HepG2 (cell line): ENCODE data around the gene OBI1. TPM values are rescaled to one million over a fixed set of nuclear protein-coding genes. Genes with fewer than 3 reads are reported as not detected.

Experiments used
- ATAC-seq: fragments of 200-7000 bp; cut with Tn5 transposase; 3 replicates; pipeline ENCODE4 v1.9.1; 2020; ENCODE audit warnings: mild to moderate bottlenecking, moderate library complexity
- BruUV-seq: library from RNA; stranded (reverse); fragments of 400-500 nt; replicated peaks from 2 replicates; lab custom pipeline; 2021; lab: Mats Ljungman, UMichigan
- CTCF ChIA-PET: fragments of 300-600 bp; formaldehyde crosslinking; extraction: SDS; loops from one replicate; lab custom pipeline; 2021; ENCODE audit warnings: low total read pairs, inconsistent platforms, low intra/inter-chr PET ratio; lab: Yijun Ruan, JAX
- POLR2A ChIA-PET: fragments of 350-600 bp; sonication (Branson Sonifier 250); formaldehyde crosslinking; loops from one replicate; lab custom pipeline; 2020; ENCODE audit warnings: antibody characterized with exemption, inconsistent platforms; lab: Yijun Ruan, JAX
- DNase-seq: peaks from one replicate; pipeline ENCODE4 v3.0.0-alpha.2; 2015; ENCODE audit warnings: low spot score
- FAIRE-seq: peaks from 3 replicates; lab custom pipeline; 2011; peaks lifted over from hg19 to GRCh38; lab: Jason Lieb, UNC
- H2AFZ ChIP-seq: one replicate; pipeline ENCODE4 v1.6.1; 2011; ENCODE audit warnings: low read length, inconsistent platforms
- H3K27ac ChIP-seq: fragments of 300-600 bp; 3 replicates; pipeline ENCODE4 v1.8.0; 2011; ENCODE audit warnings: mixed run types, mild to moderate bottlenecking, mixed read lengths, low read length, inconsistent platforms; ENCODE audit not compliant: insufficient read depth; ENCODE audit errors: extremely low read length
- H3K27me3 ChIP-seq, 2 experiments: fragments of 200-600 bp in 1 of 2; 2 replicates in 1 of 2; 3 replicates in 1 of 2; pipeline versions ENCODE4 v1.6.0 to v1.8.0; 2011; ENCODE audit warnings: low read length in 2 of 2, mild to moderate bottlenecking in 2 of 2, moderate library complexity in 2 of 2, inconsistent platforms in 1 of 2; ENCODE audit not compliant: insufficient read depth in 2 of 2, control insufficient read depth in 1 of 2
- H3K36me3 ChIP-seq, 2 experiments: fragments of 200-600 bp in 1 of 2; replicated peaks in 1 of 2; 2 replicates in 1 of 2; 3 replicates in 1 of 2; pipeline versions ENCODE4 v1.5.1 to v1.8.0; 2011; ENCODE audit warnings: low read length in 2 of 2, inconsistent platforms in 1 of 2; ENCODE audit not compliant: insufficient read depth in 2 of 2, control insufficient read depth in 1 of 2
- H3K4me1 ChIP-seq: 2 replicates; pipeline ENCODE4 v1.5.1; 2012; ENCODE audit warnings: low read length, inconsistent platforms; ENCODE audit not compliant: insufficient read depth
- H3K4me2 ChIP-seq: 2 replicates; pipeline ENCODE4 v1.6.0; 2011; ENCODE audit warnings: low read depth, low read length, inconsistent platforms
- H3K4me3 ChIP-seq, 3 experiments: fragments of 200-600 bp in 1 of 3; sonication (generic), shearing (Covaris generic) in 1 of 3; replicated peaks in 1 of 3; 2 replicates each; pipeline ENCODE4 v1.5.1; 2011 to 2016; ENCODE audit warnings: low read length in 3 of 3, inconsistent platforms in 2 of 3, low read depth in 2 of 3, mild to moderate bottlenecking in 2 of 3, control low read depth in 1 of 3, mixed read lengths in 1 of 3; ENCODE audit not compliant: insufficient read depth in 1 of 3
- H3K79me2 ChIP-seq: one replicate; pipeline ENCODE4 v1.6.1; 2011; ENCODE audit warnings: low read length, inconsistent platforms; ENCODE audit not compliant: insufficient read depth
- H3K9ac ChIP-seq: 2 replicates; pipeline ENCODE4 v1.6.0; 2011; ENCODE audit warnings: mild to moderate bottlenecking, low read depth, low read length, inconsistent platforms; ENCODE audit not compliant: insufficient read depth
- H3K9me3 ChIP-seq: 2 replicates; pipeline ENCODE4 v1.5.1; 2012; ENCODE audit warnings: mild to moderate bottlenecking, low read length
- H4K20me1 ChIP-seq: 2 replicates; pipeline ENCODE4 v1.6.0; 2011; ENCODE audit warnings: inconsistent platforms, mild to moderate bottlenecking, low read length, moderate library complexity; ENCODE audit not compliant: insufficient read depth
- MLLT10 ChIP-seq: sonication (generic); formaldehyde crosslinking; IDR thresholded peaks from 2 replicates; pipeline ENCODE4 v1.4.0; 2020; ENCODE audit warnings: missing genetic modification reagents
- NFIC ChIP-seq: IDR thresholded peaks from 2 replicates; pipeline ENCODE4 v1.6.1; 2012; ENCODE audit warnings: mild to moderate bottlenecking, low read length, inconsistent platforms
- NR2F1 ChIP-seq, 2 experiments: fragments of 450-650 bp in 1 of 2; formaldehyde crosslinking in 1 of 2; IDR thresholded peaks; 2 replicates each; pipeline versions ENCODE4 v1.5.0 to v1.6.1; 2016 to 2020; ENCODE audit warnings: mild to moderate bottlenecking in 1 of 2, missing compliant biosample characterization in 1 of 2, missing genetic modification reagents in 1 of 2, moderate library complexity in 1 of 2
- RARA ChIP-seq: IDR thresholded peaks from 2 replicates; pipeline ENCODE4 v1.6.1; 2016; ENCODE audit warnings: missing genetic modification reagents, missing compliant biosample characterization
- RBAK ChIP-seq: sonication (generic); formaldehyde crosslinking; IDR thresholded peaks from 2 replicates; pipeline ENCODE4 v1.5.1; 2020; ENCODE audit warnings: mild to moderate bottlenecking, missing genetic modification reagents
- ZKSCAN8 ChIP-seq: IDR thresholded peaks from 2 replicates; pipeline ENCODE4 v1.6.1; 2016; ENCODE audit warnings: borderline replicate concordance, missing genetic modification reagents, missing compliant biosample characterization
- ZNF382 ChIP-seq: sonication (generic); formaldehyde crosslinking; IDR thresholded peaks from 2 replicates; pipeline ENCODE4 v1.5.0; 2020; ENCODE audit warnings: missing genetic modification reagents, mild to moderate bottlenecking, borderline replicate concordance
- ZSCAN29 ChIP-seq: sonication (generic); formaldehyde crosslinking; conservative IDR thresholded peaks from 2 replicates; pipeline ENCODE4 v1.4.0; 2020; ENCODE audit warnings: mild to moderate bottlenecking, missing genetic modification reagents
- ZSCAN31 ChIP-seq: sonication (generic); formaldehyde crosslinking; IDR thresholded peaks from 2 replicates; pipeline ENCODE4 v1.5.0; 2020; ENCODE audit warnings: low read depth, mild to moderate bottlenecking, missing genetic modification reagents
- WGBS: methylation state at CpG from one replicate; pipeline ENCODE4 v1.1.6; 2017; ENCODE audit warnings: low lambda C conversion rate; 5-methylcytosine and 5-hydroxymethylcytosine counted together
- in situ Hi-C: cut with HindIII; loops from 2 replicates; pipeline ENCODE4 v1.10.0; 2017; ENCODE audit warnings: low pct_unique_long_range_greater_than_20kb; ENCODE audit not compliant: extremely low pct_ligation_motif_present
- intact Hi-C: fragments of 100-400 bp; cut with micrococcal nuclease; formaldehyde crosslinking; loops from one replicate; pipeline ENCODE4 v1.10.0; 2022; ENCODE audit not compliant: unreplicated experiment
- polyA plus RNA-seq, 8 experiments: library from polyadenylated mRNA; depleted of rRNA in 3 of 8; stranded (reverse) in 7 of 8; unstranded in 1 of 8; fragments of >200 nt; fragmentation: Illumina TruSeq in 4 of 8; extraction: Trizol in 4 of 8; gene quantifications; 2 replicates each; pipeline versions ENCODE4 v1.2.1 to v1.2.3, GENCODE V29; 2011 to 2016; ENCODE audit warnings: low read depth in 4 of 8, missing spikeins in 1 of 8, mixed read lengths in 1 of 8; ENCODE audit not compliant: insufficient read depth in 1 of 8
- total RNA-seq, 5 experiments: library from RNA; depleted of rRNA; stranded (reverse); fragments of >200 nt; fragmentation: Illumina TruSeq; extraction: Trizol; gene quantifications; 2 replicates each; pipeline ENCODE4 v1.2.3, GENCODE V29; 2016; ENCODE audit warnings: low read depth in 1 of 5
- TF ChIP-seq, protein P1 (sequence below): sonication (generic); formaldehyde crosslinking; IDR thresholded peaks from 2 replicates; pipeline ENCODE4 v1.4.0; 2020; ENCODE audit warnings: mild to moderate bottlenecking, missing genetic modification reagents
- TF ChIP-seq, protein P2 (sequence below): sonication (generic); formaldehyde crosslinking; IDR thresholded peaks from 2 replicates; pipeline ENCODE4 v1.4.0; 2020; ENCODE audit warnings: missing genetic modification reagents
- TF ChIP-seq, protein P3 (sequence below): sonication (generic); formaldehyde crosslinking; IDR thresholded peaks from 2 replicates; pipeline ENCODE4 v1.4.0; 2020; ENCODE audit warnings: missing genetic modification reagents

The OBI1 gene
- total and polyA plus RNA-seq, 2 of the 13 experiments (the other 11 are each of a cell fraction or from before 2014, with no cell fraction given) = 7.8 to 23.5 TPM

DNA sequence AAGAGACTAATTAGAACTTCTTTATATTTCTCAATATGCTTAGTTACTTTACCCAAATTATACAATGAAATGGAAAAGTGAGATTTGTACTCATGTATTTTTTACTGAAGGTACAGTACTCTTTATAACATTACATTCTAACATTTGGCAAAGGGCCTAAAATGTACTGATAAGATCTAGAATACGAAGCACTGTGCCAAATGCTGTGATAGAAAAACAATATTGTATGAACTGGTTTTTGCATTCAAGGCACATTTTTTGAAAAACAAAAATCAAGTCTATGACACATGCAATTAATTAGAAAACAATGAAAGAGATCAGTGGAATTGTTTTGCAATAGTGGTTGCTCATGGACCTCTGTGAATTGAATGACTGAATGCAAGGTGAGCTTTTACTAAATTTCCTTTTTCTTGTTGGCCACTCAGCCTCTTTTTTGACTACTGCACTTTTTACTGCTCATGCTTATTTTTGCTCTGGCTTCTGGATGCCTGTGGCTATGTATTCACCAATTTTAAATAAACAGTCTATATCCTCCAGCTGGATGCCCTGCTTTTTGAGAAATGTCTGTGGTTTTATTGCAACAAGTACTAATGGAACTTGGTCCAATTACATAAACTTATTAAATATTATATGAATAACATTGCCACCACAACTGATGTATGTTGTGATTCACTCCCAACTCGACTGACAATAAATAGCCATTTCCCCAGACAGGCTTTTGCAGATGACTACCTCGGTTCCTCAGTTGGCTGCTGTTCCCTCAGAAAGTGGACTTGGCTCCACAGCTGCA lies 41.4 kb upstream of the OBI1 start:
- ChIA-PET POLR2A (no interaction called here), CTCF (no interaction called here)
- H3K27me3 ChIP-seq = no peaks in the 10 kb centered on the region
- no peak overlapping the region for H3K4me2 ChIP-seq
- H3K9me3 ChIP-seq = no peaks in the 10 kb centered on the region
- no TSS peak for BruUV-seq
- ATAC-seq (no peak), DNase-seq (no peak), FAIRE-seq (no peak)
- H3K36me3 ChIP-seq = no peaks in the 10 kb centered on the region
- WGBS = 3% methylated on average over 3 of the region's 3 CpGs
- no peaks in the 10 kb centered on the region for H3K4me1 ChIP-seq
- no peak overlapping the region for H3K4me3 ChIP-seq
- H2AFZ ChIP-seq = no peak overlapping the region
- no peak overlapping the region for H3K27ac ChIP-seq
- H4K20me1 ChIP-seq = no peaks in the 10 kb centered on the region
- H3K79me2 ChIP-seq = no peaks in the 10 kb centered on the region
- in situ Hi-C loops = no loop called here
- intact Hi-C loops = no loop called here
- no peak overlapping the region for H3K9ac ChIP-seq
- TF ChIP-seq NFIC (no peak), ZKSCAN8 (no peak), ZNF382 (CRISPR knock-in tag) (no peak), MLLT10 (CRISPR knock-in tag) (no peak), ZSCAN29 (CRISPR knock-in tag) (no peak), RARA (CRISPR knock-in tag) (no peak), NR2F1 (CRISPR knock-in tag; IDR thresholded peaks at IDR 0.05) (no peak), ZSCAN31 (CRISPR knock-in tag) (no peak), RBAK (CRISPR knock-in tag) (no peak)
- TF ChIP-seq, protein P1, sequence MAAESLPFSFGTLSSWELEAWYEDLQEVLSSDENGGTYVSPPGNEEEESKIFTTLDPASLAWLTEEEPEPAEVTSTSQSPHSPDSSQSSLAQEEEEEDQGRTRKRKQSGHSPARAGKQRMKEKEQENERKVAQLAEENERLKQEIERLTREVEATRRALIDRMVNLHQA (CRISPR knock-in tag) = no peak
- TF ChIP-seq, protein P2, sequence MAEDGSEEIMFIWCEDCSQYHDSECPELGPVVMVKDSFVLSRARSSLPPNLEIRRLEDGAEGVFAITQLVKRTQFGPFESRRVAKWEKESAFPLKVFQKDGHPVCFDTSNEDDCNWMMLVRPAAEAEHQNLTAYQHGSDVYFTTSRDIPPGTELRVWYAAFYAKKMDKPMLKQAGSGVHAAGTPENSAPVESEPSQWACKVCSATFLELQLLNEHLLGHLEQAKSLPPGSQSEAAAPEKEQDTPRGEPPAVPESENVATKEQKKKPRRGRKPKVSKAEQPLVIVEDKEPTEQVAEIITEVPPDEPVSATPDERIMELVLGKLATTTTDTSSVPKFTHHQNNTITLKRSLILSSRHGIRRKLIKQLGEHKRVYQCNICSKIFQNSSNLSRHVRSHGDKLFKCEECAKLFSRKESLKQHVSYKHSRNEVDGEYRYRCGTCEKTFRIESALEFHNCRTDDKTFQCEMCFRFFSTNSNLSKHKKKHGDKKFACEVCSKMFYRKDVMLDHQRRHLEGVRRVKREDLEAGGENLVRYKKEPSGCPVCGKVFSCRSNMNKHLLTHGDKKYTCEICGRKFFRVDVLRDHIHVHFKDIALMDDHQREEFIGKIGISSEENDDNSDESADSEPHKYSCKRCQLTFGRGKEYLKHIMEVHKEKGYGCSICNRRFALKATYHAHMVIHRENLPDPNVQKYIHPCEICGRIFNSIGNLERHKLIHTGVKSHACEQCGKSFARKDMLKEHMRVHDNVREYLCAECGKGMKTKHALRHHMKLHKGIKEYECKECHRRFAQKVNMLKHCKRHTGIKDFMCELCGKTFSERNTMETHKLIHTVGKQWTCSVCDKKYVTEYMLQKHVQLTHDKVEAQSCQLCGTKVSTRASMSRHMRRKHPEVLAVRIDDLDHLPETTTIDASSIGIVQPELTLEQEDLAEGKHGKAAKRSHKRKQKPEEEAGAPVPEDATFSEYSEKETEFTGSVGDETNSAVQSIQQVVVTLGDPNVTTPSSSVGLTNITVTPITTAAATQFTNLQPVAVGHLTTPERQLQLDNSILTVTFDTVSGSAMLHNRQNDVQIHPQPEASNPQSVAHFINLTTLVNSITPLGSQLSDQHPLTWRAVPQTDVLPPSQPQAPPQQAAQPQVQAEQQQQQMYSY (CRISPR knock-in tag) = no peak
- TF ChIP-seq, protein P3, sequence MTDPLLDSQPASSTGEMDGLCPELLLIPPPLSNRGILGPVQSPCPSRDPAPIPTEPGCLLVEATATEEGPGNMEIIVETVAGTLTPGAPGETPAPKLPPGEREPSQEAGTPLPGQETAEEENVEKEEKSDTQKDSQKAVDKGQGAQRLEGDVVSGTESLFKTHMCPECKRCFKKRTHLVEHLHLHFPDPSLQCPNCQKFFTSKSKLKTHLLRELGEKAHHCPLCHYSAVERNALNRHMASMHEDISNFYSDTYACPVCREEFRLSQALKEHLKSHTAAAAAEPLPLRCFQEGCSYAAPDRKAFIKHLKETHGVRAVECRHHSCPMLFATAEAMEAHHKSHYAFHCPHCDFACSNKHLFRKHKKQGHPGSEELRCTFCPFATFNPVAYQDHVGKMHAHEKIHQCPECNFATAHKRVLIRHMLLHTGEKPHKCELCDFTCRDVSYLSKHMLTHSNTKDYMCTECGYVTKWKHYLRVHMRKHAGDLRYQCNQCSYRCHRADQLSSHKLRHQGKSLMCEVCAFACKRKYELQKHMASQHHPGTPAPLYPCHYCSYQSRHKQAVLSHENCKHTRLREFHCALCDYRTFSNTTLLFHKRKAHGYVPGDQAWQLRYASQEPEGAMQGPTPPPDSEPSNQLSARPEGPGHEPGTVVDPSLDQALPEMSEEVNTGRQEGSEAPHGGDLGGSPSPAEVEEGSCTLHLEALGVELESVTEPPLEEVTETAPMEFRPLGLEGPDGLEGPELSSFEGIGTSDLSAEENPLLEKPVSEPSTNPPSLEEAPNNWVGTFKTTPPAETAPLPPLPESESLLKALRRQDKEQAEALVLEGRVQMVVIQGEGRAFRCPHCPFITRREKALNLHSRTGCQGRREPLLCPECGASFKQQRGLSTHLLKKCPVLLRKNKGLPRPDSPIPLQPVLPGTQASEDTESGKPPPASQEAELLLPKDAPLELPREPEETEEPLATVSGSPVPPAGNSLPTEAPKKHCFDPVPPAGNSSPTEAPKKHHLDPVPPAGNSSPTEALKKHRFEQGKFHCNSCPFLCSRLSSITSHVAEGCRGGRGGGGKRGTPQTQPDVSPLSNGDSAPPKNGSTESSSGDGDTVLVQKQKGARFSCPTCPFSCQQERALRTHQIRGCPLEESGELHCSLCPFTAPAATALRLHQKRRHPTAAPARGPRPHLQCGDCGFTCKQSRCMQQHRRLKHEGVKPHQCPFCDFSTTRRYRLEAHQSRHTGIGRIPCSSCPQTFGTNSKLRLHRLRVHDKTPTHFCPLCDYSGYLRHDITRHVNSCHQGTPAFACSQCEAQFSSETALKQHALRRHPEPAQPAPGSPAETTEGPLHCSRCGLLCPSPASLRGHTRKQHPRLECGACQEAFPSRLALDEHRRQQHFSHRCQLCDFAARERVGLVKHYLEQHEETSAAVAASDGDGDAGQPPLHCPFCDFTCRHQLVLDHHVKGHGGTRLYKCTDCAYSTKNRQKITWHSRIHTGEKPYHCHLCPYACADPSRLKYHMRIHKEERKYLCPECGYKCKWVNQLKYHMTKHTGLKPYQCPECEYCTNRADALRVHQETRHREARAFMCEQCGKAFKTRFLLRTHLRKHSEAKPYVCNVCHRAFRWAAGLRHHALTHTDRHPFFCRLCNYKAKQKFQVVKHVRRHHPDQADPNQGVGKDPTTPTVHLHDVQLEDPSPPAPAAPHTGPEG (CRISPR knock-in tag) = no peak
